ENCODE measurements around the gene TBC1D9.

DNA sequence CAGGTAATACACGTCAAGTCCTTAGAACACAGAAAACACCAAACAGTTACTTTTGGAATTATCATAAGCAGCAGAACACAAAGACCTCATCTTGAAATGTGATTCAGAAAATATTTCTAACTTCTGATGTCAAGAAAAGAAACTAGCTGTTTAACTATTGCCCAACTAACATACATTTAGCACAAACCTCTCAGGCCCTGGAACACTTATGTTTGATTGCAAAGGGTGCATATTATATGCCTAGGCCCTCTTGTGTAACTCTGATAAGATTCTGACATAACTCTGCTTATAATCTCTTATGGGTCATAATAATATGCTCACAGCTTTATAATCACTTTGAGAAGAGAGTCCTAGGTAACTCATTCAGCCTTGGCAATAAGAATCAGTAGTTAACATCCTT is 62.6 kb downstream of the TBC1D9 start:
- TF ChIP-seq, protein P1, sequence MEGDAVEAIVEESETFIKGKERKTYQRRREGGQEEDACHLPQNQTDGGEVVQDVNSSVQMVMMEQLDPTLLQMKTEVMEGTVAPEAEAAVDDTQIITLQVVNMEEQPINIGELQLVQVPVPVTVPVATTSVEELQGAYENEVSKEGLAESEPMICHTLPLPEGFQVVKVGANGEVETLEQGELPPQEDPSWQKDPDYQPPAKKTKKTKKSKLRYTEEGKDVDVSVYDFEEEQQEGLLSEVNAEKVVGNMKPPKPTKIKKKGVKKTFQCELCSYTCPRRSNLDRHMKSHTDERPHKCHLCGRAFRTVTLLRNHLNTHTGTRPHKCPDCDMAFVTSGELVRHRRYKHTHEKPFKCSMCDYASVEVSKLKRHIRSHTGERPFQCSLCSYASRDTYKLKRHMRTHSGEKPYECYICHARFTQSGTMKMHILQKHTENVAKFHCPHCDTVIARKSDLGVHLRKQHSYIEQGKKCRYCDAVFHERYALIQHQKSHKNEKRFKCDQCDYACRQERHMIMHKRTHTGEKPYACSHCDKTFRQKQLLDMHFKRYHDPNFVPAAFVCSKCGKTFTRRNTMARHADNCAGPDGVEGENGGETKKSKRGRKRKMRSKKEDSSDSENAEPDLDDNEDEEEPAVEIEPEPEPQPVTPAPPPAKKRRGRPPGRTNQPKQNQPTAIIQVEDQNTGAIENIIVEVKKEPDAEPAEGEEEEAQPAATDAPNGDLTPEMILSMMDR (conservative IDR thresholded peaks at IDR 0.05; ENCODE audit: low read length), result no peak
- TF ChIP-seq EZH2phosphoT487 (IDR thresholded peaks at IDR 0.05; ENCODE audit: borderline replicate concordance, low read depth, low read length), result no peak
